ENCODE measurements around the gene TMEM43. TPM values are rescaled to one million over a fixed set of nuclear protein-coding genes. Genes with fewer than 3 reads are reported as not detected.

TMEM43 gene
- total RNA-seq, 1 experiment from 2014 or later: 32.4 TPM

GRCh38 chr3:14093831-14094230 is 31.0 kb upstream of the TMEM43 start (continued):
- TF ChIP-seq ZBTB33 (IDR thresholded peaks at IDR 0.05; ENCODE audit: extremely low read depth, insufficient replicate concordance, low read length) (no peak), JUND (IDR thresholded peaks at IDR 0.05) (no peak)

DNA sequence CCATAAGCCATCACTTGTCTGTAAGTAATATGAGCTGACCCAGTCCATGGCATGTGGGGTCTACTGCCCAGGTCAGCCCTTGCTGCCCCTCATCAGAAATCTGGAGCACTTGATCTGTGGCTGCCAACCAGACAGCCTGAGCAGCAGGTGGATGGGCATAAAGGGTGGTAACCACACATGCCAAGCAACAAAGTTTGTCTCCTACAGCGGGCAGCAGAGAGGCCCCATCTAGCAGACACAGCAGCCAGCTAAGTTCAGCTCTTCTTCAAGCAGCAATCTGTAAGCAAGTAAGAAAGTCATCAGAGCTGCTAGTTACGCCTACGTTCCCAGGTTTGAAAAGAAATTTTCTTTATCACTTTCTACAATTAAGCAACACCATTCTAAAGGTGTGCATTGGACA is 28.1 kb upstream of the TMEM43 start:
- Histone ChIP-seq H3K27me3 (ENCODE audit: insufficient read depth, low read length) (no peaks in the 10 kb centered on the region), H3K4me2 (ENCODE audit: low read length) (no peak overlapping the region), H3K9me3 (ENCODE audit: control insufficient read depth in 1 of 2, insufficient read depth in 1 of 2, low read depth in 1 of 2, low read length in 2 of 2) (no peaks in the 10 kb centered on the region), H3K9ac (ENCODE audit: low read length) (no peak overlapping the region), H3K27ac (ENCODE audit: low read depth, low read length) (no peak overlapping the region), H2AFZ (ENCODE audit: low read depth, low read length, poor library complexity, severe bottlenecking) (no peak overlapping the region), H3K4me1 (ENCODE audit: control insufficient read depth in 1 of 2, insufficient read depth in 2 of 2, low read length in 2 of 2) (no peaks in the 10 kb centered on the region), H4K20me1 (ENCODE audit: insufficient read depth) (no peaks in the 10 kb centered on the region), H3K36me3 (ENCODE audit: control insufficient read depth in 1 of 2, insufficient read depth in 2 of 2, low read length in 2 of 2) (no peaks in the 10 kb centered on the region), H3K4me3 (replicated peaks in 1 of 2; ENCODE audit: low read depth in 1 of 2, low read length in 2 of 2) (no peak overlapping the region), H3K79me2 (ENCODE audit: insufficient read depth, low read length) (no peaks in the 10 kb centered on the region), H3K9me2 (ENCODE audit: insufficient read depth) (peaks cover 2% of the 10 kb centered on the region; the same call in 1 of the 2 replicates)
- ChIA-PET POLR2A (no interaction called here), RAD21 (ENCODE audit: low non-redundant PET in 1 of 2, low total read pairs in 2 of 2, uncharacterized antibody in 2 of 2, unreplicated experiment in 2 of 2) (no interaction called here), CTCF (no interaction called here)
- ATAC-seq (no peak; the same call in 1 of the 2 replicates), DNase-seq (ENCODE audit: low read depth, low spot score) (no peak)
- TF ChIP-seq ELF1 (IDR thresholded peaks at IDR 0.05; ENCODE audit: borderline replicate concordance, low read depth): no peak
- TF ChIP-seq, protein P1, sequence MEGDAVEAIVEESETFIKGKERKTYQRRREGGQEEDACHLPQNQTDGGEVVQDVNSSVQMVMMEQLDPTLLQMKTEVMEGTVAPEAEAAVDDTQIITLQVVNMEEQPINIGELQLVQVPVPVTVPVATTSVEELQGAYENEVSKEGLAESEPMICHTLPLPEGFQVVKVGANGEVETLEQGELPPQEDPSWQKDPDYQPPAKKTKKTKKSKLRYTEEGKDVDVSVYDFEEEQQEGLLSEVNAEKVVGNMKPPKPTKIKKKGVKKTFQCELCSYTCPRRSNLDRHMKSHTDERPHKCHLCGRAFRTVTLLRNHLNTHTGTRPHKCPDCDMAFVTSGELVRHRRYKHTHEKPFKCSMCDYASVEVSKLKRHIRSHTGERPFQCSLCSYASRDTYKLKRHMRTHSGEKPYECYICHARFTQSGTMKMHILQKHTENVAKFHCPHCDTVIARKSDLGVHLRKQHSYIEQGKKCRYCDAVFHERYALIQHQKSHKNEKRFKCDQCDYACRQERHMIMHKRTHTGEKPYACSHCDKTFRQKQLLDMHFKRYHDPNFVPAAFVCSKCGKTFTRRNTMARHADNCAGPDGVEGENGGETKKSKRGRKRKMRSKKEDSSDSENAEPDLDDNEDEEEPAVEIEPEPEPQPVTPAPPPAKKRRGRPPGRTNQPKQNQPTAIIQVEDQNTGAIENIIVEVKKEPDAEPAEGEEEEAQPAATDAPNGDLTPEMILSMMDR (IDR thresholded peaks at IDR 0.05 in 2 of 3, conservative IDR thresholded peaks at IDR 0.05 in 1 of 3; ENCODE audit: borderline replicate concordance in 1 of 3, insufficient read depth in 1 of 3, low read depth in 2 of 3, low read length in 2 of 3): peak in 1 of 3 experiments; percentile 6; a peak in 1 of 6 replicates
- no peak for TF ChIP-seq ATF3 (IDR thresholded peaks at IDR 0.05)
- no peak for TF ChIP-seq ZBTB33 (IDR thresholded peaks at IDR 0.05; ENCODE audit: extremely low read depth, insufficient replicate concordance, low read length)
- intact Hi-C loops (cut with micrococcal nuclease): no loop called here
- BruUV-seq (replicated peaks): no TSS peak
